ENCODE measurements around the gene ECE1. TPM values are rescaled to one million over a fixed set of nuclear protein-coding genes. Genes with fewer than 3 reads are reported as not detected.

Gene ECE1
- total and polyA plus RNA-seq, 2 donors (not counting 3 experiments of a cell fraction or from before 2014, with no cell fraction given): 437 to 562 TPM

DNA sequence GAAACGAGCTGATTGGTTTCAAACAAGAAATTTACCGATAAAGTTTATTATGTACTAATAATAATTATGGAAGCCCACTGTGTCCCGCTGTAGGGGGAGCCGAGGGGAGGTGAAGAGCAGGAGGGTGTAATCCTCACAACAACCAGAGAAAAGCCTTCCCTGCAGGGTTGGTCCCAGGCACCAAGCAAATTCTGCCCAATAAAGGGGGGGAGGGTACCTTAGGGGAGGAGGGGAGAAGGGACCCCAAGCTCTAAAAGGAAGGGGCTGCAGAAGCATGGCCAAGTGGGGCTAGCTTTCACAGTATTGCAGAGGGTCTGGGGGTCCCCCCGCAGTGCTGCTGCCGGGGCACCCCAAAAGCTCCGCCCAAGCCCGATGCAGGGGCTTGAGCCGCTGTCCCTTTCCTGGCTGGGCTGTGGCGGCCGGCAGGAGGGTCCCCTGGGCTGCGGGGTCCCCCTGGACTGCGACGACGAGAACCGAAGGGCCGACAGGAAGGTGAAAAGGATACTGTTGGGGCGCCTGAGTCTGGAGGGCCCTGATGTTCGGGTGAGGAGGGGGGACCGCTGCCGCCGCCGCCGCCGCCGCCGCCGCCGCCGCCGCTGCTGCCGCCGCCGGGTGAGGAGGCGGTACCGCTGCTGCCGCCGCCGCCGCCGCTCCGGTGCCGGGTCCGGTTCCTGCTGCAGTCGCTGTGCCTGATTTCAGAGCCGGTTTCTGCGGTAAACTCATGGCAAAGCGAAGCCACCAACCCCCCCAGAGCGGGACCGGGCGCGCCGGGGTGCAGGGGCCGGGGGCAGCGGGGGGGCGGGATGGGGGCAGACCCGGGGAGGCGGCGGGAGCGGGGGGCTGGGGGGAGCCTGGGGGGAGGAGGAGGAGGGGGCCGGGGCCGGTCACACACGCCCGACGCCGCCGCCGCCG, 114.3 kb downstream of the ECE1 start:
- POLR2A ChIA-PET: interaction anchor here (0.5 kb wide), 1 partner anchor 408 kb away, joined by 3 read pairs; no protein-coding TSS in a partner anchor
- TF ChIP-seq POLR2AphosphoS5 (IDR thresholded peaks at IDR 0.05; ENCODE audit: insufficient read depth, low read depth, low read length) (peak; percentile 9), POLR2A (IDR thresholded peaks at IDR 0.05; ENCODE audit: low read depth, low read length) (no peak)
- H3K79me2 ChIP-seq (ENCODE audit: control insufficient read depth, insufficient read depth, low read length): peaks cover 52% of the 10 kb centered on the region

DNA sequence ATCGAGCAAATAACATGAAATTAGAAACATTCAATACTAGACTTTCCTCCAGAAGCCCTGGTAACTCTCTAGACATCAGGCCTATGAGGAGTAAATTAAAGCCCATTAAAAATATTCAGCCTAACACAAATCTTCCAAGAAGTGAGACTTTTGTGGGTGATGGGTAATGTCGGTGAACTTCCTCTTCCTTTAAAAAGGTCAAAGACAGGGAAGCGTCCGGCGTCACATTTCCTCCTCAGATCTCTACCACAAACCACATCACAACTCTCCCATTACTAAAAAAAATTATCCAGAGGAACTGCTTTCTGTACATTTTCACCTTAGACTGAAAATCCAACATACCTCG, 115.0 kb downstream of the ECE1 start:
- TF ChIP-seq, protein P1, sequence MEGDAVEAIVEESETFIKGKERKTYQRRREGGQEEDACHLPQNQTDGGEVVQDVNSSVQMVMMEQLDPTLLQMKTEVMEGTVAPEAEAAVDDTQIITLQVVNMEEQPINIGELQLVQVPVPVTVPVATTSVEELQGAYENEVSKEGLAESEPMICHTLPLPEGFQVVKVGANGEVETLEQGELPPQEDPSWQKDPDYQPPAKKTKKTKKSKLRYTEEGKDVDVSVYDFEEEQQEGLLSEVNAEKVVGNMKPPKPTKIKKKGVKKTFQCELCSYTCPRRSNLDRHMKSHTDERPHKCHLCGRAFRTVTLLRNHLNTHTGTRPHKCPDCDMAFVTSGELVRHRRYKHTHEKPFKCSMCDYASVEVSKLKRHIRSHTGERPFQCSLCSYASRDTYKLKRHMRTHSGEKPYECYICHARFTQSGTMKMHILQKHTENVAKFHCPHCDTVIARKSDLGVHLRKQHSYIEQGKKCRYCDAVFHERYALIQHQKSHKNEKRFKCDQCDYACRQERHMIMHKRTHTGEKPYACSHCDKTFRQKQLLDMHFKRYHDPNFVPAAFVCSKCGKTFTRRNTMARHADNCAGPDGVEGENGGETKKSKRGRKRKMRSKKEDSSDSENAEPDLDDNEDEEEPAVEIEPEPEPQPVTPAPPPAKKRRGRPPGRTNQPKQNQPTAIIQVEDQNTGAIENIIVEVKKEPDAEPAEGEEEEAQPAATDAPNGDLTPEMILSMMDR (IDR thresholded peaks at IDR 0.05; ENCODE audit: extremely low read depth in 1 of 2, insufficient read depth in 1 of 2, low read depth in 1 of 2, low read length in 2 of 2): no peak
- TF ChIP-seq JUN (IDR thresholded peaks at IDR 0.05; ENCODE audit: borderline replicate concordance, insufficient read depth, insufficient read length, low read depth): no peak
- no peak for TF ChIP-seq POLR2A (IDR thresholded peaks at IDR 0.05; ENCODE audit: low read depth, low read length)
- TF ChIP-seq POLR2AphosphoS5 (IDR thresholded peaks at IDR 0.05; ENCODE audit: insufficient read depth, low read depth, low read length): no peak
- TF ChIP-seq FOS (IDR thresholded peaks at IDR 0.05; ENCODE audit: borderline replicate concordance, insufficient read depth, low read length): no peak
- TF ChIP-seq, protein P2, sequence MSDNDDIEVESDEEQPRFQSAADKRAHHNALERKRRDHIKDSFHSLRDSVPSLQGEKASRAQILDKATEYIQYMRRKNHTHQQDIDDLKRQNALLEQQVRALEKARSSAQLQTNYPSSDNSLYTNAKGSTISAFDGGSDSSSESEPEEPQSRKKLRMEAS (IDR thresholded peaks at IDR 0.05; ENCODE audit: insufficient read depth, insufficient read length): no peak
- TF ChIP-seq MYC (IDR thresholded peaks at IDR 0.05; ENCODE audit: low read depth, low read length): no peak
- no peak for TF ChIP-seq EZH2 (IDR thresholded peaks at IDR 0.05; ENCODE audit: borderline replicate concordance, low read depth, low read length, severe bottlenecking)
- TF ChIP-seq GATA2 (IDR thresholded peaks at IDR 0.05; ENCODE audit: insufficient read depth, insufficient read length, low read depth, low read length): no peak
- Histone ChIP-seq H3K9ac (replicated peaks; ENCODE audit: extremely low read depth, insufficient read depth, low read length) (peak overlapping the region; percentile 94), H3K27me3 (ENCODE audit: control insufficient read depth in 2 of 2, insufficient read depth in 2 of 2, low read length in 2 of 2) (no peaks in the 10 kb centered on the region), H2AFZ (ENCODE audit: low read depth, low read length) (no peak overlapping the region), H3K4me2 (ENCODE audit: insufficient read depth, low read length) (peak overlapping the region; percentile 99), H3K79me2 (ENCODE audit: control insufficient read depth, insufficient read depth, low read length) (peaks cover 59% of the 10 kb centered on the region), H3K36me3 (ENCODE audit: control insufficient read depth in 2 of 2, extremely low read depth in 1 of 2, insufficient read depth in 2 of 2, low read length in 2 of 2) (no peaks in the 10 kb centered on the region), H4K20me1 (replicated peaks; ENCODE audit: control insufficient read depth, extremely low read depth, insufficient read depth, low read length) (peaks cover 10% of the 10 kb centered on the region), H3K27ac (ENCODE audit: insufficient read depth, low read depth, low read length) (peak overlapping the region; percentile 86), H3K9me1 (replicated peaks; ENCODE audit: control insufficient read depth, extremely low read depth, insufficient read depth, low read length) (no peaks in the 10 kb centered on the region), H3K4me3 (replicated peaks in 1 of 3; ENCODE audit: insufficient read depth in 1 of 3, low read depth in 1 of 3, low read length in 3 of 3) (peak overlapping the region; percentile 84 to 100 (median 94)), H3K9me3 (replicated peaks; ENCODE audit: control insufficient read depth, insufficient read depth, low read length) (no peaks in the 10 kb centered on the region), H3K4me1 (ENCODE audit: control insufficient read depth, extremely low read depth, insufficient read depth, low read length) (peaks cover 12% of the 10 kb centered on the region)
- BruUV-seq (replicated peaks): TSS peak; percentile 51
- POLR2A ChIA-PET: no interaction called here
- DNase-seq (ENCODE audit: low read depth, low spot score): no peak
- dilution Hi-C loops (cut with MboI; ENCODE audit: extremely low pct_ligation_motif_present, low sequenced_read_pairs) (no loop called here), intact Hi-C loops (cut with micrococcal nuclease) (loop anchor here (2.0 to 5.0 kb wide), 2 partner anchors 152 to 388 kb away; partner anchors contain the start of gene HP1BP3)
- FAIRE-seq: peak; percentile 77
- CTCF ChIA-PET: interaction anchor here (1.3 to 2.3 kb wide), 2 partner anchors 20 to 194 kb away, joined by 3 to 17 read pairs; no protein-coding TSS in a partner anchor

More for the DNA sequence above, 114.3 kb downstream of the ECE1 start:
- peak overlapping the region; percentile 7 for H2AFZ ChIP-seq (ENCODE audit: low read depth, low read length)
- H3K4me2 ChIP-seq (ENCODE audit: insufficient read depth, low read length): peak overlapping the region; percentile 99
- H3K27ac ChIP-seq (ENCODE audit: insufficient read depth, low read depth, low read length): peak overlapping the region; percentile 86
- intact Hi-C loops (cut with micrococcal nuclease): loop anchor here (2.0 to 5.0 kb wide), 3 partner anchors 27 to 389 kb away; partner anchors contain the start of gene HP1BP3
- H4K20me1 ChIP-seq (replicated peaks; ENCODE audit: control insufficient read depth, extremely low read depth, insufficient read depth, low read length): peaks cover 10% of the 10 kb centered on the region
- CTCF ChIA-PET: interaction anchor here (1.3 to 2.3 kb wide), 2 partner anchors 19 to 195 kb away, joined by 3 to 17 read pairs; no protein-coding TSS in a partner anchor
- no TSS peak for BruUV-seq (replicated peaks)
- FAIRE-seq: no peak
- H3K9me3 ChIP-seq (replicated peaks; ENCODE audit: control insufficient read depth, insufficient read depth, low read length): no peaks in the 10 kb centered on the region
- dilution Hi-C loops (cut with MboI; ENCODE audit: extremely low pct_ligation_motif_present, low sequenced_read_pairs): no loop called here
- DNase-seq (ENCODE audit: low read depth, low spot score): peak; percentile 51
- H3K4me1 ChIP-seq (ENCODE audit: control insufficient read depth, extremely low read depth, insufficient read depth, low read length): peaks cover 12% of the 10 kb centered on the region
- peak overlapping the region; percentile 94 for H3K9ac ChIP-seq (replicated peaks; ENCODE audit: extremely low read depth, insufficient read depth, low read length)
- peak overlapping the region; percentile 84 to 100 (median 94) for H3K4me3 ChIP-seq (replicated peaks in 1 of 3; ENCODE audit: insufficient read depth in 1 of 3, low read depth in 1 of 3, low read length in 3 of 3)
- H3K9me1 ChIP-seq (replicated peaks; ENCODE audit: control insufficient read depth, extremely low read depth, insufficient read depth, low read length): no peaks in the 10 kb centered on the region
- no peaks in the 10 kb centered on the region for H3K27me3 ChIP-seq (ENCODE audit: control insufficient read depth in 2 of 2, insufficient read depth in 2 of 2, low read length in 2 of 2)
- H3K36me3 ChIP-seq (ENCODE audit: control insufficient read depth in 2 of 2, extremely low read depth in 1 of 2, insufficient read depth in 2 of 2, low read length in 2 of 2): no peaks in the 10 kb centered on the region
